Sigmoid colon (tissue), 7 donors: ENCODE results near the gene METTL23. TPM values are rescaled to one million over a fixed set of nuclear protein-coding genes. Genes with fewer than 3 reads are reported as not detected.

ENCODE experiments used
- DNase-seq: peaks from one replicate; pipeline ENCODE4 v3.0.0-alpha.2; 2019
- H3K27ac ChIP-seq, 4 donors: fragments of 200-600 bp; sonication (generic); one replicate each; pipeline ENCODE4 v1.5.1; 2016 to 2019; ENCODE audit warnings: mild to moderate bottlenecking in 1 of 4
- H3K27me3 ChIP-seq, 3 donors: fragments of 200-600 bp; sonication (generic); one replicate each; pipeline ENCODE4 v1.5.1; 2019; ENCODE audit warnings: mild to moderate bottlenecking in 1 of 3
- H3K36me3 ChIP-seq, 4 donors: fragments of 200-600 bp; sonication (generic); one replicate each; pipeline ENCODE4 v1.5.1; 2016 to 2019
- H3K4me1 ChIP-seq, 4 donors: fragments of 200-600 bp; sonication (generic); one replicate each; pipeline ENCODE4 v1.5.1; 2017 to 2019
- H3K4me3 ChIP-seq, 4 donors: fragments of 200-600 bp; sonication (generic); one replicate each; pipeline ENCODE4 v1.5.1; 2017 to 2019; ENCODE audit warnings: mild to moderate bottlenecking in 2 of 4, moderate library complexity in 1 of 4
- H3K9me3 ChIP-seq, 4 donors: fragments of 200-600 bp in 3 of 4; sonication (generic) in 3 of 4; one replicate each; pipeline versions ENCODE4 v1.5.1 to v1.6.1; 2013 to 2019
- CTCF ChIP-seq, 4 experiments: fragments of 450-650 bp in 3 of 4; fragments of 200-600 bp in 1 of 4; IDR thresholded peaks; one replicate each; pipeline ENCODE4 v1.5.1; 2016 to 2019; ENCODE audit warnings: antibody characterized with exemption in 4 of 4, mild to moderate bottlenecking in 3 of 4, moderate library complexity in 2 of 4
- EP300 ChIP-seq, 4 donors: sonication (generic); formaldehyde crosslinking; IDR thresholded peaks; one replicate each; pipeline ENCODE4 v1.6.1; 2017; ENCODE audit warnings: antibody characterized with exemption in 4 of 4
- POLR2A ChIP-seq, 2 donors: fragments of 450-650 bp; IDR thresholded peaks; one replicate each; pipeline ENCODE4 v1.6.1; 2016; ENCODE audit warnings: antibody characterized with exemption in 2 of 2, mild to moderate bottlenecking in 2 of 2, moderate library complexity in 2 of 2
- POLR2AphosphoS5 ChIP-seq, 4 donors: sonication (generic); formaldehyde crosslinking; IDR thresholded peaks; one replicate each; pipeline ENCODE4 v1.6.1; 2017; ENCODE audit warnings: antibody characterized with exemption in 4 of 4
- WGBS, 2 donors: extraction: QIAGEN DNeasy Blood & Tissue Kit; methylation state at CpG; one replicate each; pipeline ENCODE4 v1.1.7; 2013; 5-methylcytosine and 5-hydroxymethylcytosine counted together
- intact Hi-C: fragments of 100-400 bp; cut with DNase I; formaldehyde crosslinking; loops from one replicate; pipeline ENCODE4 v1.15.1; 2023
- polyA plus RNA-seq, 3 donors: library from polyadenylated mRNA; stranded (reverse); fragments of 200-250 nt; gene quantifications; one replicate each; pipeline ENCODE4 v1.2.3, GENCODE V29; 2013
- total RNA-seq, 4 donors: library from RNA; depleted of rRNA; stranded (reverse); fragments of >200 nt; gene quantifications; one replicate each; pipeline ENCODE4 v1.1.0, GENCODE V29; 2016
- donor health status: healthy with polysubstance abuse.
- donor health status: Bipolar disorder and iron deficiency.
- donor health status: healthy.

METTL23 gene
- total and polyA plus RNA-seq, 7 donors, result 13.6 to 34.8 (median 25.7) TPM

GRCh38 chr17:76704805-76705204 lies 21.8 kb upstream of the METTL23 start:
- TF ChIP-seq POLR2AphosphoS5 (IDR thresholded peaks at IDR 0.05), result no peak
- TF ChIP-seq POLR2A (IDR thresholded peaks at IDR 0.05), result no peak
- no peak for TF ChIP-seq CTCF (IDR thresholded peaks at IDR 0.05)
- TF ChIP-seq EP300 (IDR thresholded peaks at IDR 0.05), result no peak
- 57 to 81% methylated on average over 4 of the region's 4 CpGs for WGBS, 2 donors
- Histone ChIP-seq H3K4me1 (peaks cover 0 to 93% (median 84%) of the 10 kb centered on the region in 4 donors), H3K27me3 (no peaks in the 10 kb centered on the region), H3K27ac (peak overlapping the region; percentile 97 to 99 (median 98)), H3K36me3 (no peaks in the 10 kb centered on the region), H3K4me3 (no peak overlapping the region), H3K9me3 (no peaks in the 10 kb centered on the region)
- intact Hi-C loops, result no loop called here
- DNase-seq, result peak; percentile 55

- Histone ChIP-seq H3K27ac (peak overlapping the region; percentile 97 to 100 (median 98)), H3K4me1 (peaks cover 0 to 82% (median 73%) of the 10 kb centered on the region in 4 donors), H3K27me3 (no peaks in the 10 kb centered on the region), H3K9me3 (no peaks in the 10 kb centered on the region), H3K4me3 (no peak overlapping the region), H3K36me3 (no peaks in the 10 kb centered on the region)
- whole genome bisulfite sequencing, 2 donors, result 80 to 86% methylated on average over 3 of the region's 3 CpGs
- DNase-seq, result no peak
- TF ChIP-seq POLR2AphosphoS5 (IDR thresholded peaks at IDR 0.05) (no peak), EP300 (IDR thresholded peaks at IDR 0.05) (no peak), CTCF (IDR thresholded peaks at IDR 0.05) (no peak), POLR2A (IDR thresholded peaks at IDR 0.05) (no peak)
- intact Hi-C loops, result no loop called here
These were observed 19.8 kb upstream of the METTL23 start for GRCh38 chr17:76706817-76707216.

GRCh38 chr17:76707985-76708807 lies 18.4 kb upstream of the METTL23 start:
- Histone ChIP-seq H3K4me1 (peaks cover 0 to 77% (median 63%) of the 10 kb centered on the region in 4 donors), H3K27ac (peak overlapping the region; percentile 97 to 100 (median 98)), H3K9me3 (no peaks in the 10 kb centered on the region), H3K4me3 (peak overlapping the region; percentile 68 to 94 (median 78)), H3K27me3 (no peaks in the 10 kb centered on the region), H3K36me3 (peaks cover 0 to 6% (median 0%) of the 10 kb centered on the region in 4 donors)
- TF ChIP-seq CTCF (IDR thresholded peaks at IDR 0.05), result peak in 2 of 4 experiments; percentile 22 to 39
- peak in 1 of 4 donors; percentile 9 for TF ChIP-seq POLR2AphosphoS5 (IDR thresholded peaks at IDR 0.05)
- no peak for TF ChIP-seq EP300 (IDR thresholded peaks at IDR 0.05)
- no peak for TF ChIP-seq POLR2A (IDR thresholded peaks at IDR 0.05)
- intact Hi-C loops, result no loop called here
- DNase-seq, result peak; percentile 73
- 76 to 83% methylated on average over 14 of the region's 14 CpGs for WGBS, 2 donors

- H3K27ac ChIP-seq, result peak overlapping the region; percentile 97 to 100 (median 98)
- whole genome bisulfite sequencing, 2 donors, result 77 to 85% methylated on average over 29 of the region's 29 CpGs
- peak; percentile 64 to 94 (median 88) for TF ChIP-seq POLR2AphosphoS5 (IDR thresholded peaks at IDR 0.05)
- TF ChIP-seq EP300 (IDR thresholded peaks at IDR 0.05), result peak in 3 of 4 donors; percentile 47 to 80 (median 53)
- peak in 1 of 4 experiments; percentile 26 for TF ChIP-seq CTCF (IDR thresholded peaks at IDR 0.05)
- TF ChIP-seq POLR2A (IDR thresholded peaks at IDR 0.05), result peak; percentile 48 to 74
- peaks cover 0 to 72% (median 58%) of the 10 kb centered on the region in 4 donors for H3K4me1 ChIP-seq
- DNase-seq, result peak; percentile 96
- no peaks in the 10 kb centered on the region for H3K9me3 ChIP-seq
- no peaks in the 10 kb centered on the region for H3K27me3 ChIP-seq
- peaks cover 0 to 14% (median 3%) of the 10 kb centered on the region in 4 donors for H3K36me3 ChIP-seq
- intact Hi-C loops, result no loop called here
- peak overlapping the region; percentile 68 to 94 (median 78) for H3K4me3 ChIP-seq
These were observed 17.3 kb upstream of the METTL23 start for GRCh38 chr17:76709077-76709950.
